Hepatocyte (in vitro differentiated cells): ENCODE data around the gene PDGFA. TPM values are rescaled to one million over a fixed set of nuclear protein-coding genes. Genes with fewer than 3 reads are reported as not detected.

ENCODE experiments used
- DNase-seq: peaks from one replicate; pipeline ENCODE4 v3.0.0-alpha.2; 2016; ENCODE audit warnings: low spot score
- H2AFZ ChIP-seq: fragments of 200-600 bp; sonication (generic); 2 replicates; pipeline ENCODE4 v1.6.0; 2016; ENCODE audit warnings: antibody characterized with exemption, mild to moderate bottlenecking
- H3K27ac ChIP-seq: fragments of 200-600 bp; sonication (generic); 2 replicates; pipeline ENCODE4 v1.5.1; 2016; ENCODE audit warnings: mild to moderate bottlenecking
- H3K27me3 ChIP-seq: fragments of 200-600 bp; sonication (generic); 2 replicates; pipeline ENCODE4 v1.6.1; 2016
- H3K36me3 ChIP-seq: fragments of 200-600 bp; sonication (generic); replicated peaks from 2 replicates; pipeline ENCODE4 v1.5.1; 2016; ENCODE audit warnings: low read depth; ENCODE audit not compliant: insufficient read depth
- H3K4me1 ChIP-seq: fragments of 200-600 bp; sonication (generic); 2 replicates; pipeline ENCODE4 v1.5.1; 2016; ENCODE audit warnings: mild to moderate bottlenecking, moderate library complexity; ENCODE audit not compliant: insufficient read depth
- H3K4me2 ChIP-seq: fragments of 200-600 bp; sonication (generic); 2 replicates; pipeline ENCODE4 v1.6.0; 2016
- H3K4me3 ChIP-seq: fragments of 200-600 bp; sonication (generic); 2 replicates; pipeline ENCODE4 v1.5.1; 2016; ENCODE audit warnings: mild to moderate bottlenecking
- H3K79me2 ChIP-seq: fragments of 200-600 bp; sonication (generic); 2 replicates; pipeline ENCODE4 v1.6.0; 2017; ENCODE audit warnings: mild to moderate bottlenecking
- H3K9me2 ChIP-seq: fragments of 200-600 bp; sonication (generic); replicated peaks from 2 replicates; pipeline ENCODE4 v1.6.0; 2017; ENCODE audit warnings: mild to moderate bottlenecking; ENCODE audit not compliant: insufficient read depth
- H3K9me3 ChIP-seq: fragments of 200-600 bp; sonication (generic); 2 replicates; pipeline ENCODE4 v1.5.1; 2016; ENCODE audit warnings: low read depth, mild to moderate bottlenecking
- H4K20me1 ChIP-seq: fragments of 200-600 bp; sonication (generic); 2 replicates; pipeline ENCODE4 v1.6.0; 2016; ENCODE audit warnings: mild to moderate bottlenecking; ENCODE audit not compliant: insufficient read depth, poor library complexity, severe bottlenecking
- EZH2 ChIP-seq: fragments of 200-600 bp; sonication (generic); IDR thresholded peaks from 2 replicates; pipeline ENCODE4 v1.6.1; 2016; ENCODE audit warnings: antibody characterized with exemption, mild to moderate bottlenecking, borderline replicate concordance
- EZH2phosphoT487 ChIP-seq: fragments of 200-600 bp; sonication (generic); IDR thresholded peaks from one replicate; pipeline ENCODE4 v1.6.1; 2018; ENCODE audit warnings: antibody characterized with exemption, mild to moderate bottlenecking, low read depth, moderate library complexity; ENCODE audit not compliant: unreplicated experiment, severe bottlenecking
- WGBS: methylation state at CpG from one replicate; pipeline ENCODE4 v1.1.6; 2016; ENCODE audit warnings: low lambda C conversion rate; ENCODE audit errors: missing lambda C conversion rate; 5-methylcytosine and 5-hydroxymethylcytosine counted together
- polyA plus RNA-seq: library from polyadenylated mRNA; unstranded; fragments of >200 nt; fragmentation: Nextera tagmentation; extraction: Ambion mirVana; gene quantifications from 2 replicates; pipeline ENCODE4 v1.2.1, GENCODE V29; 2016
- total RNA-seq: library from RNA; depleted of rRNA; stranded (reverse); fragments of >200 nt; gene quantifications from 2 replicates; pipeline ENCODE4 v1.2.3, GENCODE V29; 2014
- TF ChIP-seq, protein P1 (sequence below): fragments of 200-600 bp; sonication (generic); IDR thresholded peaks from 2 replicates; pipeline ENCODE4 v1.5.1; 2016; ENCODE audit warnings: antibody characterized with exemption, mild to moderate bottlenecking; ENCODE audit not compliant: poor library complexity

The PDGFA gene
- total and polyA plus RNA-seq, 2 experiments from 2014 or later, result 30.7 to 63.1 TPM

DNA sequence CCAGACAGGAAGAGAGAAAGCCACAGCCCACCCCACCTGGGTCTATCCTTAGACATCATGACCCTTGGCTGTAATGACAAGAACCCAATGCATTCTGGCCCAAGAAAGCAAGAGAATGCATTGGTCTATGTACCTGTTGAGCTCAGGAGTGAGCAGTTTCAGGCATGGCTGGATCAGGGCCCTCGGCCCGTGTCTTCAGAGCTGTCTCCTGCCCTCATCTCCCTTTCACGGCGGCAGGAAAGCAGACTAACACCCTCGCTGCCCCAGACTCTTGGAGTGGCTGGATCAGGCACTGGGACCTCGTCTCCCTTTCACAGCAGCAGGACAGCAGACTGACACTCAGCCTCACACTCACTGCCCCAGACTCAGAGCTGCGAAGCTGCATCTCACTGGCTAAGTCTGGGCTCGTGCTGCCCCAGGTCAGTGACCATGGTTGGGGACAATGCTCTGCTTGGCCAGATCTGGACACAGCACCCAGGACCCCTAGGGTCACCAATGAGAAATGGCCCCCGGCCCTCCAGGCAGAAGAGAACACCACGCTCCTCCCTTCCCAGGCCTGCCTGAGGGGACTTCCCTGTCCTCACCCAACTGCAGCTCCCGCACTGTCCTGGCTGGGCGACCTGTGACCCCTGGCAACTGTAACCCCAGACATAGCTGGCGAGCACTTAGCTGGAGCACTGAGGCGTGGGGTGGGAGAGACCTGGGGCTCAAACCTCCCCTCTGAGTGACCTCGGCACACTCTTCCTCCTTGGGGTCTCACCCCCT lies 12.9 kb upstream of the PDGFA start:
- Histone ChIP-seq H3K9me3 (no peaks in the 10 kb centered on the region), H3K4me2 (no peak overlapping the region), H3K36me3 (no peaks in the 10 kb centered on the region), H2AFZ (no peak overlapping the region), H4K20me1 (no peaks in the 10 kb centered on the region), H3K9me2 (no peaks in the 10 kb centered on the region), H3K27me3 (no peaks in the 10 kb centered on the region), H3K4me3 (no peak overlapping the region), H3K27ac (no peak overlapping the region), H3K4me1 (no peaks in the 10 kb centered on the region), H3K79me2 (no peaks in the 10 kb centered on the region)
- TF ChIP-seq EZH2phosphoT487 (no peak), EZH2 (no peak)
- TF ChIP-seq, protein P1, sequence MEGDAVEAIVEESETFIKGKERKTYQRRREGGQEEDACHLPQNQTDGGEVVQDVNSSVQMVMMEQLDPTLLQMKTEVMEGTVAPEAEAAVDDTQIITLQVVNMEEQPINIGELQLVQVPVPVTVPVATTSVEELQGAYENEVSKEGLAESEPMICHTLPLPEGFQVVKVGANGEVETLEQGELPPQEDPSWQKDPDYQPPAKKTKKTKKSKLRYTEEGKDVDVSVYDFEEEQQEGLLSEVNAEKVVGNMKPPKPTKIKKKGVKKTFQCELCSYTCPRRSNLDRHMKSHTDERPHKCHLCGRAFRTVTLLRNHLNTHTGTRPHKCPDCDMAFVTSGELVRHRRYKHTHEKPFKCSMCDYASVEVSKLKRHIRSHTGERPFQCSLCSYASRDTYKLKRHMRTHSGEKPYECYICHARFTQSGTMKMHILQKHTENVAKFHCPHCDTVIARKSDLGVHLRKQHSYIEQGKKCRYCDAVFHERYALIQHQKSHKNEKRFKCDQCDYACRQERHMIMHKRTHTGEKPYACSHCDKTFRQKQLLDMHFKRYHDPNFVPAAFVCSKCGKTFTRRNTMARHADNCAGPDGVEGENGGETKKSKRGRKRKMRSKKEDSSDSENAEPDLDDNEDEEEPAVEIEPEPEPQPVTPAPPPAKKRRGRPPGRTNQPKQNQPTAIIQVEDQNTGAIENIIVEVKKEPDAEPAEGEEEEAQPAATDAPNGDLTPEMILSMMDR, result no peak
- DNase-seq, result no peak
- 84% methylated on average over 15 of the region's 15 CpGs for WGBS

DNA sequence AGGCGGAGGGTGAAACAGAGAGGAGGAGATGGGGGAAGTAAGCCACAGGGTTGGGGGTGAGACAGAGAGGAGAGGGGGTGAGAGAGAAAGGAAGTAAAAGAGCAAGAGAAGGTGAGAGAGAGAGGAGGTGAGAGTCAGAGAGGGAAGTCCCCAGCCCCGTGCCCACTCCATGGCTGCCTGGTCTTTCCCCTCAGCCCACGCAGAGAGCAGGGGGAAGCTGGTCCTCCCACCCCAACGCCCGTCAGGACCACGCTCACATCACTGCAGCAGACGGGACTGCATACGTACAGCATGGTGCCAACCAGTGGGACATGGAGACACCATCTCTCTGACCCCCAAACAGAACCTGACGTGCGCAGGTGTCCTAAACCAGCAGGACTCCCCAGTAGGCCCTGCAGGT lies 12.1 kb upstream of the PDGFA start:
- no peaks in the 10 kb centered on the region for H3K9me2 ChIP-seq
- WGBS, result 90% methylated on average over 9 of the region's 10 CpGs

DNA sequence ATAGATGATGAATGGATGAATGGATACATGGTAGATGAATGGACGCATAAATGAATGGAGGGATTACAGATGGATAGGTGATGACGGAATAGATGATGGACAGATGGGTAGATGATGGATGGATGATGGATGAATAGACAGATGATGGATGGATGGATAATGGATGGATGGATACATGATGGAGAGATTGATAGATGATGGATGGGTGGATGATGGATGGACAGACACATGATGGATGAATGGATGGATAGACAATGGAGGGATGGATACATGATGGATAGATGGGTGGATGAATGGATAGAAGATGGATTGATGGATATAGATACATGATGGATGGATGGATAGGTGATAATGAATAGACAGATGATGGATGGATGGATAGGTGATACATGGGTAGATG lies 8.8 kb upstream of the PDGFA start:
- WGBS, result 92% methylated on average over 2 of the region's 2 CpGs
- TF ChIP-seq, protein P1, result no peak
- TF ChIP-seq EZH2, result no peak
- TF ChIP-seq EZH2phosphoT487, result no peak
- no peaks in the 10 kb centered on the region for H3K4me1 ChIP-seq
- no peaks in the 10 kb centered on the region for H4K20me1 ChIP-seq
- H3K27me3 ChIP-seq, result no peaks in the 10 kb centered on the region
- no peaks in the 10 kb centered on the region for H3K79me2 ChIP-seq
- H3K9me2 ChIP-seq, result no peaks in the 10 kb centered on the region
- H2AFZ ChIP-seq, result no peak overlapping the region
- no peak for DNase-seq
- H3K36me3 ChIP-seq, result no peaks in the 10 kb centered on the region
- no peak overlapping the region for H3K27ac ChIP-seq
- no peak overlapping the region for H3K4me2 ChIP-seq
- H3K9me3 ChIP-seq, result no peaks in the 10 kb centered on the region
- H3K4me3 ChIP-seq, result no peak overlapping the region

More for the DNA sequence above, 12.1 kb upstream of the PDGFA start:
- no peak for DNase-seq
- Histone ChIP-seq H3K4me1 (no peaks in the 10 kb centered on the region), H3K36me3 (no peaks in the 10 kb centered on the region), H3K4me3 (no peak overlapping the region), H3K27me3 (no peaks in the 10 kb centered on the region), H2AFZ (no peak overlapping the region), H4K20me1 (no peaks in the 10 kb centered on the region), H3K4me2 (no peak overlapping the region), H3K27ac (no peak overlapping the region), H3K79me2 (no peaks in the 10 kb centered on the region), H3K9me3 (no peaks in the 10 kb centered on the region)
- TF ChIP-seq, protein P1, result no peak
- no peak for TF ChIP-seq EZH2phosphoT487
- TF ChIP-seq EZH2, result no peak
